HL-60 (cell line): ENCODE data around the gene SLC15A1.

Source experiments
- CTCF ChIP-seq: IDR thresholded peaks from one replicate; pipeline ENCODE4 v1.5.1; 2011; ENCODE audit warnings: low read length, control low read depth, inconsistent platforms; ENCODE audit not compliant: insufficient read depth
- POLR2AphosphoS5 ChIP-seq: IDR thresholded peaks from 2 replicates; pipeline ENCODE4 v1.6.1; 2012; ENCODE audit warnings: low read depth

DNA sequence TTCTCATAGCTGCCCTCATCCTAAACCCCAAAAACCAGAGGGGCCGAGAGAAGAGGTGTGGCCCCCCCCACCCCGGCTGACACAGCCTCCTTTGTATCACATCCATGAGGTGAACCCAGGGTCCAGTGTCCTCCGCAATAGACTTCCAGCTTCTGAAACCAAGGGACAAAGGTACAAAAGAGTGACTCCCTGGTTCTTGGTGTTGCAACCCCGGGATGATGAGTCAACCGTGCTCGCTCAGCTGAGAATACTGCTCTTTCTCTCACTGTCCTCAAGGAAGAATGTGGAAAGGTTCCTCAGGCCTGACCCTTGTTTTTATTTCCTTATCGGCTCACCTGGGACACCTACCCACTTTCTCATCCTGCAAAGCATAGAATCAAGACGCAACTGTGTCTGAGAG lies 5.5 kb downstream of the SLC15A1 start:
- TF ChIP-seq CTCF (no peak), POLR2AphosphoS5 (no peak)
